KBM-7 (cell line): ENCODE data around the gene ZNF474.

Source experiments
- DNase-seq: peaks from one replicate; pipeline ENCODE4 v3.0.0-alpha.2; 2015
- in situ Hi-C: fragments of 300-500 bp; cut with MboI; formaldehyde crosslinking; loops from 2 replicates; pipeline ENCODE4 v1.14.3; 2020; ENCODE audit warnings: low sequenced_read_pairs, low pct_unique_long_range_greater_than_20kb, mixed read lengths

The ZNF474 gene

DNA sequence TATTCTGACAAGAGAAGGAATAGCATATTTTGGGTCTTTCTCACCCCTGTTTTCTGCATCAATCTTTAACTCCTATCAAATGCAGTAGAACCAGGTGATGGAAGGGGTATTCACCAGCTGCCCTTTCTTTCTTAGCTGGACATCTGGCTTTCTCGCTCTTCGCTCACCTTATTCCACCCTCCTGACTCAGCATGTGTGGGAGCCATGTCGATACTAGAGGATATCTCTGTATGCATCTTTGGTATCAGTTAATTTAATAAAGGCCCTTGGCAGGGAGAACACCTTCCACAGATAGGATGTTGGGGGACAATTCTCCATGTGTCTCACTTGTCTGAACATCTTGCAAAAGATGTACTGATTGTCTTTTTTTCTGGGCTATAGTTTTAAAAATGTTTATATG is 71.5 kb downstream of the ZNF474 start:
- no peak for DNase-seq
- in situ Hi-C loops: no loop called here

DNA sequence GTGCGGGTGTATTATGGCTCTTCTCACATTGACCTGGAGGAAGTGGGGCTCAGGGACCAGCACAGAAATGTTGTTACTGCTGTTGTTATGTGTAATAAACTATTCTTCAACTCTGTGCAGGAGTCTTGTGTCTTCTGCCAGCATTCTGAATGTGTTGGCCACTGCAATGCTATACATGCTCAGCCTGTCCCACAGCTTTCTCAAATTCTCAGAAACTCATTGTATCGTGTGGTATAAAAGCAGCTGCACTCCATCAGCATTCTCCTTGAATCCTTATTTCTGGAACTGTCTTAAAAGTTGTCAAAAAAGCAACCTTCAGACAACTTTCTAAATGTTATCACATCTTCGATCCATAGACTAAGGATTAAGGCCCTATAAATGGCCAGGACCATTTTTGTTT is 72.0 kb downstream of the ZNF474 start:
- DNase-seq: no peak
- in situ Hi-C loops: no loop called here

- in situ Hi-C loops: no loop called here
- no peak for DNase-seq
Measured at GRCh38 chr5:122202952-122203351, 73.6 kb downstream of the ZNF474 start.
